ENCODE data around the gene CIPC.

- TF ChIP-seq CTCF (conservative IDR thresholded peaks at IDR 0.05) (no peak), ZFX (IDR thresholded peaks at IDR 0.05) (no peak)
Measured at GRCh38 chr14:77148510-77149231, 50.6 kb downstream of the CIPC start.

Data from C4-2B (cell line).